Stimulated activated CD4-positive, alpha-beta T cell treated with anti-CD3 and anti-CD28 coated beads, Interleukin-1b, Interleukin-23, amount 100 ng/mL, for 24 hours (primary cell): ENCODE results near the gene TMEM248.
A peak's percentile ranks its signal among the peaks of the same experiment; 100 is the strongest.
"Not testable (repeated sequence)": the region's sequence is repeated elsewhere in the genome, so short reads cannot be mapped to it uniquely, and the experiment has no call there.

Source experiments
- DNase-seq, 4 experiments: peaks; one replicate each; pipeline ENCODE4 v3.0.0-alpha.2; 2020; ENCODE audit warnings: low read depth in 4 of 4, low spot score in 1 of 4

The TMEM248 gene

GRCh38 chr7:66996444-66997191 is 75.6 kb downstream of the TMEM248 start, which contains the start of gene TYW1:
Gene TYW1 (plus strand): TSS chr7:66996833. CDS start chr7:66996979, 146 bp downstream.
- DNase-seq, result peak; percentile 82 to 98 (median 94)

GRCh38 chr7:67000601-67001258 is 79.7 kb downstream of the TMEM248 start:
- DNase-seq, result not testable (repeated sequence)

- DNase-seq, result not testable (repeated sequence)
These were observed 83.1 kb downstream of the TMEM248 start for GRCh38 chr7:67004145-67004544.

GRCh38 chr7:67006965-67007364 is 85.9 kb downstream of the TMEM248 start:
- DNase-seq, result no peak
